ENCODE data around the gene SIL1.
A peak's percentile ranks its signal among the peaks of the same experiment; 100 is the strongest.

SIL1 gene

DNA sequence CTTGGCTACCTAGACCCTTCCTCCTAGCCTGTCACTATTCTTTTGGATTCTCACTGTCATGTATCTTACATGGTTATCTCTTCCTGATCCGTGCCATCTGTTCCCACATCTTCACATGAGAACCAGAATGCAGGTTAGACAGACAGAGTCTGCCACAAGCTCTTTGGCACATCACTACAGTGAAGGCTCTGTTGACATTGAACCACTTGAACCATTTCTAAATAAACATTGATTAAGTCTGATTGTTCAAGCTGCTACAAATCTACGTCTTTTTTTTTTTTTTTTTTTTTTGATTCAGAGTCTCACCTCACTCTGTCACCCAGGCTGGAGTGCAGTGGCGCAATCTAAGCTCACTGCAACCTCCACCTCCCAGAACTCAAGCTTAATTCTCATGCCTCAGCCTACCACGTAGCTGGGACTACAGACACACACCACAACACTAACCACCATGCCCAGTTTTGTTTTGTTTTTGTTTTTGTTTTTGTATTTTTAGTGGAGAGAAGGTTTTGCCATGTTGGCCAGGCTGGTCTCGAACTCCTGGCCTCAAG, 237.9 kb downstream of the SIL1 start:
- H3K27ac Mint-ChIP-seq: no peak overlapping the region
- DNase-seq (ENCODE audit: low spot score in 2 of 2): no peak
- ATAC-seq (ENCODE audit: low read depth): no peak
- no peak overlapping the region for H3K4me3 Mint-ChIP-seq
- no peaks in the 10 kb centered on the region for H3K27me3 Mint-ChIP-seq
- peaks cover 1% of the 10 kb centered on the region for H3K36me3 Mint-ChIP-seq
- peaks cover 2% of the 10 kb centered on the region for H3K4me1 Mint-ChIP-seq
- no peaks in the 10 kb centered on the region for H3K9me3 Mint-ChIP-seq

DNA sequence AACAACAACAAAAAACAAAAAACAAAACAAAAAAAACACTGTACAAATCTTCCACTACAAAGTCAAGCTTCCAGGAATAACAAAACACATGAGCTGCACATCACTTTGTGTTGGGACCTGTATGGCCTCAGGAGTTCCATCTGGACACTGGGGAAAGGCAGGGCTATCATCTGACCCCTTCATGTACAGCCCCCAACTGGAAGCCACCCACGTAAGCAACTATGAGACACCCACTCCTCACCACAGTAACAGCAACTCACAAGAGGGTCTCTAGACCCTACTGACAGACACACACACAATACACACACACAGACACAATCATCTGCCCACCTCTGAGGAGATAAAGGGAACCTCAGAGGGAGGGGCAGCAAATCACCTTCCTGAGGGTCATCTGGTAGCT, 241.4 kb downstream of the SIL1 start:
- ATAC-seq (ENCODE audit: low read depth) (no peak), DNase-seq (ENCODE audit: low spot score in 2 of 2) (no peak)
- Mint-ChIP-seq H3K4me1 (peaks cover 8% of the 10 kb centered on the region), H3K36me3 (peaks cover 1% of the 10 kb centered on the region), H3K9me3 (no peaks in the 10 kb centered on the region), H3K4me3 (no peak overlapping the region), H3K27me3 (no peaks in the 10 kb centered on the region), H3K27ac (no peak overlapping the region)

DNA sequence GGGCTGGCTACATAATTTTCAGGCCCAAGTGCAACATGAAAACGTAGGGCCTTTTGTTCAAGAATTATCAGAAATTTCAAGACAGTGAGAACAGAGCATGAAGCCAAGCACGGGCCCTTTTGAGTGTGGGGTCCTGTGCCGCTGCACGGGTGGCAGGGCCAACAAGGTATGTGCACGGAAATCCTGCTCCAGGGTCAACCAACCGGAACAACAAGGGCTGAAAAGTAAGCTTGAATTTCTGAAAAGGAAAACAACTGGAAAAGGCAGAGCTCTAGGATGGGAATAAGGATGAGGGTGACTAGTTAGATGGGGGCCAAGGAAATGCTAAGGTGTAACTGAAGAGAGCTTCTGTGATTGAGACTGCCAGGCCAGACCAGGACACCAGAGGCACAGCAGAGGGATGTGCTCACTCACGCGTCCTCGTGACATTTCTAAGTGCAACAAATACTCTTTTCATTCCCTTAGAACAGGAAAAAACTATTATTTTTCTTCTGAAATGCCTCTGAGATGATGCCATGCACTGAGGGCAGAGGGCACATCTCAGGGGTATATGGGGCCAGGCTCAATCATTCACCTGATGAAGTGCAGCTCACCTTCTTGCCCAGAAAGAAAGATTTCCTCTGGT, 242.4 kb downstream of the SIL1 start:
- no peaks in the 10 kb centered on the region for H3K9me3 Mint-ChIP-seq
- H3K4me1 Mint-ChIP-seq: peaks cover 8% of the 10 kb centered on the region

DNA sequence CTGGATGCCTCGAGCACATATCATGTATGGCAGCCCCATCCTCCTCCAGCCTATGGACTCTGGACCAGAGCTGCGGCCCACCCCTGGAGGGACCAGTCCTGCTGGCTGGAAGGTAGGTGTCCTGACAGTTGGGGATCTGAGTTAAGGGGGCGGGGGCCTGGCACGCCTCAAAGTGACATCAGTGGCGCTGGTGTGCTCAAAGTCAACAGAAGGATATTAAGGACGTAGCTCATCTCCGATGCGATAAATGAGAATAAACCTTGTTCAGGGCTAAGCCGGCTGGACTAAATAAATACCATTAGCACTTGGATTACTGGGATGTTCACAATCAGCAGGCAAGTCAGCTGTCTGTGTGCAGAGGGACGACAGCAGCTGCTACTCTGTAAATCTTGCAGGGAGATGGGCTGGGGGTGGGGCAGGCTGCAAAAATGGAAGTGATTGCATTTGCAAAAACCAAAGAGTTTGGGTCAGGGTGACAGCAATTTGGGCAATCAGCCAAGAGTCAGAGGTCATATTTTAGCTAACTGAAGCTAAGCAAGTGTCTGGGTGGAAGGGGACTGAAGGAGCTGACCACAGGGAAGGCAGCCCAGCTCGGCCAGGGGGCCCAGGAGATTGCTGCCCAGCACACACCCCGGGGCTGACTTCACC, 243.0 kb downstream of the SIL1 start:
- peaks cover 3% of the 10 kb centered on the region for H3K36me3 Mint-ChIP-seq
- H3K4me1 Mint-ChIP-seq: peaks cover 8% of the 10 kb centered on the region
- DNase-seq (ENCODE audit: low spot score in 2 of 2) (no peak), ATAC-seq (ENCODE audit: low read depth) (no peak)
- H3K9me3 Mint-ChIP-seq: no peaks in the 10 kb centered on the region
- H3K27me3 Mint-ChIP-seq: no peaks in the 10 kb centered on the region
- no peak overlapping the region for H3K4me3 Mint-ChIP-seq
- H3K27ac Mint-ChIP-seq: no peak overlapping the region

More for the DNA sequence above, 242.4 kb downstream of the SIL1 start:
- no peaks in the 10 kb centered on the region for H3K27me3 Mint-ChIP-seq
- ATAC-seq (ENCODE audit: low read depth) (no peak), DNase-seq (ENCODE audit: low spot score in 2 of 2) (no peak)
- H3K36me3 Mint-ChIP-seq: peaks cover 2% of the 10 kb centered on the region
- no peak overlapping the region for H3K27ac Mint-ChIP-seq
- H3K4me3 Mint-ChIP-seq: no peak overlapping the region

DNA sequence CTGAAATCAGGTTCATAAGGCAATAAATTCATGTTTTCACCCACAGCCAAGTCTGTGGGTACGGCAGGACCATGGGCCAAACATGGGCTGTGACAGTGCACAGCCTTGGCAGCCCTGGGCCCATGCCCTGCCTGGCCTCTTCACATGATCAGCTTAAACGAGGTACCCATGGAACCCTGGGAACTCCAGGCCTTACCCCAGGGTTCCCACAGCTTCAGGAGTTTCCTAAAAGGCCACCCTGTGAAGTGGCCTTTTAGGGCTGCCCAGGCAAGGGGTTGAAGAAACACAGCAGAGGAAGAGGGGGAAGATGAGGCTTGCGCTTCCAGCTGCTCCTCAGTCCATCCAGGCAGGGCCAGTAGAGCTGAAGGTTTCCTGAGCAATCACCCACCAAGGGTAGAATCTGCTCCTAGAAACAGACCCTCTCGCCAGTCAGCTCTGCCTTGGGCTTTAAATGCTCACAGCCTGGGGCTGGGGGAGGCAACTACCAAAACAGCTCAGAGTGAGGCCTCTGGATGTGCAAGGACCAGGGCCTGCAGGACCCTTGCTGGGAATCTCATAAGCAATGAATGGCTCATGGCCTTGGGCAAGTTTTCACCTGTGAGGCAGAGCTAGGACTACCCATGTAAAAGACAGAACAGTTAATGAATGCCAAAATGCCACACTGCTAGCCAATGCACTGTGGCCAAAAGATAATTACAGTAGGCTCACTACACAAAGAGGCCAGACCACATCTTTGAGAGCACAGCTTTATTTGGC, 243.7 kb downstream of the SIL1 start:
- Mint-ChIP-seq H3K4me1 (peaks cover 8% of the 10 kb centered on the region), H3K9me3 (no peaks in the 10 kb centered on the region), H3K36me3 (peaks cover 3% of the 10 kb centered on the region), H3K4me3 (no peak overlapping the region), H3K27ac (no peak overlapping the region), H3K27me3 (no peaks in the 10 kb centered on the region)
- DNase-seq (ENCODE audit: low spot score in 2 of 2) (no peak), ATAC-seq (ENCODE audit: low read depth) (no peak)

DNA sequence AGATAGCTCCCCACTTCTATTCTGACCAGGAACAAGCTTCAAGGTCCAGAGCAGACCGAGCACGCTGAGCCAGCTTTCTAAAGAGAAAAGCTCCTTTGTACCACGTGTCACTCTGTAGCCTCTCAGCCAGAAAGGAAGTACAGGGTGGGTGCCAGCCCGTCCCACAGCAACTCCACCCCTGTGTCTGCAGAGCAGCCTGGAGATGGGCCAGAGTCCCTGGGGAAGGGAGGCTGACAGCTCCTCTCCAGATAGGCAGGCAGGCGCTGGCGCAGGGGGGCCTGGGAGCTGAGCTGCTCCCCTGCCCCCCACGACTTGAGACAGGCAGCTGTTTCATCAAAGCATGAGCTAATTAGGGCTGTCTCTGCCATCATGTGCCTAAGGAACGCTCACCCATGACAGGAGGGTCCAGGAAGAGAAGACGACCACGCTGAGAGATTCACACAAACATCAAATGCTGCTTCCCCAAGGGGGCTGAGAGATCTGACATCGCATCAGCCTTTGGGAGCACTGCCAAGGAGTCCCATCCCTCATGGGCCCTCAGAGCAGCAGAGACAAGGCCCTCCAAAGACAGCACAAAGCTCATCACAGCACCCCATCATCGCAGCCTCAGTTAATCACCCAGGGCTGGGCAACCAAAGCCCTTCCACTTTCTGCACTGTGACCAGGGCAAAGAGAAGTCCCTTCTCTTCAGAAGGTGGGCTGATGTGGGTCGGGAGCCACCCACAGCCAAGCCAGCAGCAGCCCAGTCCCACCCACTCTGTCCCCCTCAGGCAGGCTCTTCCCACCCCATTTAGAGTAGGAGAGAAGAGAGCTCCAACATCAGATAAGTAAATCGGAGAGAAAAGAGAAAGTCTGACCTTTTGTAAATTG, 244.5 kb downstream of the SIL1 start:
- H3K36me3 Mint-ChIP-seq: peaks cover 4% of the 10 kb centered on the region
- no peaks in the 10 kb centered on the region for H3K27me3 Mint-ChIP-seq
- peak overlapping the region; percentile 35 for H3K27ac Mint-ChIP-seq
- H3K9me3 Mint-ChIP-seq: no peaks in the 10 kb centered on the region
- ATAC-seq (ENCODE audit: low read depth) (peak; percentile 78), DNase-seq (ENCODE audit: low spot score in 2 of 2) (no peak)
- H3K4me3 Mint-ChIP-seq: no peak overlapping the region
- peaks cover 8% of the 10 kb centered on the region for H3K4me1 Mint-ChIP-seq

DNA sequence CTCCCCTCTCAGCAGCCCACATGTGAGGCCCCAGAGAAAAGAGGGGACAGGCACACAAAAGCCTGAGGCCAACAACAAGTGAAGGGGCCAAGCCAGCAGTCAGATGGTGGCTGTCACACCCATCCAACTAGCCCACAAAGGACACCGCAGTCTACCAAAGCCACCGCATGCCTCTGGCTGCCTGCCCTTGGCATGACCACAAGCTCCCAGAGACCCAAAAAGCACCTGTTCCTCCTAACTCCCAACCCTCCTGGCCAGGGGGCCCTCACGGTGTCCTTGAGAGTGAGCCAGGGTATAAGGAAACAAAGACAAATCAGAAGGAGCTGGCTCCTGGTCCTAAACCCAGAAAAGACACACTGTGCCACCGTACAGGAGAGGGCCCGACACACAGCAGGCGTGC, 245.2 kb downstream of the SIL1 start:
- Mint-ChIP-seq H3K27ac (no peak overlapping the region), H3K27me3 (no peaks in the 10 kb centered on the region), H3K9me3 (no peaks in the 10 kb centered on the region), H3K4me3 (no peak overlapping the region), H3K4me1 (peaks cover 8% of the 10 kb centered on the region), H3K36me3 (peaks cover 8% of the 10 kb centered on the region)
- ATAC-seq (ENCODE audit: low read depth) (no peak), DNase-seq (ENCODE audit: low spot score in 2 of 2) (peak in 1 of 2 donors; percentile 13)

DNA sequence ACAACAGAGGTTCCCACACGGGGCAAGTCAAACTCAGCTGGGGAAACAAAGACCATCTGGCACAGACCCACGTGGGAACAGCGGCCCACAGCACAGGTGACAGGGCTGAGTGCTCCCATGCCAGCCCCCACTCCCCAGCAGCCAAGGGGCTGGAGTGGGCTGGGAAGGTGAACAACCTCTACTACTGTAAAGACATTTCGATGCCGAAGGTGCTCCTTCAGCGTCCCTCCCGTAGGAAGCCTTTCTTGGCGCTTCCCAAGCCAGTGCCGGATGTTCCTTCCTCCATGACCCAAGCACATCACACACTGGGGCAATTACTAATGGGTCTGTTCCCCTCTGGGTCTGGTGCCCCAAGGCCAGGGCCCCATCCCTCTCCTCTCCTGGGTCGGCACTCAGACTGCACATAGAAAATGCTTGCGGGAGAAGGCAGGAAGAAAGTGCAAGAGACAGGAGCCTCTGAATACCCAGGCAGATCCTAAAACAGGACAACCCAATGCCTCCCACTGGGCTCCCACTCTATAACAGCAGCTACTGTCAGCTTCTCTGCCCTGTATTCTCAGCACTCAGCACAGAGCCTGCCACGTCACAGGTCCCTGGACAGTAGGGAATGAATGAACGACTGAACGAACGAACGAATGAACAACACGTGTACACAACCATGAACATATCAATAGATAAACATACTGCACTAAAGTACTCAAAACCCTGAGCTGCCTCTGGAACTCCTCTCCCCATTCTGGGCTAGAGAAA, 246.0 kb downstream of the SIL1 start:
- no peak overlapping the region for H3K4me3 Mint-ChIP-seq
- H3K36me3 Mint-ChIP-seq: peaks cover 12% of the 10 kb centered on the region
- ATAC-seq (ENCODE audit: low read depth): no peak
- peaks cover 8% of the 10 kb centered on the region for H3K4me1 Mint-ChIP-seq
- no peak overlapping the region for H3K27ac Mint-ChIP-seq
- H3K27me3 Mint-ChIP-seq: no peaks in the 10 kb centered on the region
- no peak for DNase-seq (ENCODE audit: low spot score in 2 of 2)
- H3K9me3 Mint-ChIP-seq: no peaks in the 10 kb centered on the region

DNA sequence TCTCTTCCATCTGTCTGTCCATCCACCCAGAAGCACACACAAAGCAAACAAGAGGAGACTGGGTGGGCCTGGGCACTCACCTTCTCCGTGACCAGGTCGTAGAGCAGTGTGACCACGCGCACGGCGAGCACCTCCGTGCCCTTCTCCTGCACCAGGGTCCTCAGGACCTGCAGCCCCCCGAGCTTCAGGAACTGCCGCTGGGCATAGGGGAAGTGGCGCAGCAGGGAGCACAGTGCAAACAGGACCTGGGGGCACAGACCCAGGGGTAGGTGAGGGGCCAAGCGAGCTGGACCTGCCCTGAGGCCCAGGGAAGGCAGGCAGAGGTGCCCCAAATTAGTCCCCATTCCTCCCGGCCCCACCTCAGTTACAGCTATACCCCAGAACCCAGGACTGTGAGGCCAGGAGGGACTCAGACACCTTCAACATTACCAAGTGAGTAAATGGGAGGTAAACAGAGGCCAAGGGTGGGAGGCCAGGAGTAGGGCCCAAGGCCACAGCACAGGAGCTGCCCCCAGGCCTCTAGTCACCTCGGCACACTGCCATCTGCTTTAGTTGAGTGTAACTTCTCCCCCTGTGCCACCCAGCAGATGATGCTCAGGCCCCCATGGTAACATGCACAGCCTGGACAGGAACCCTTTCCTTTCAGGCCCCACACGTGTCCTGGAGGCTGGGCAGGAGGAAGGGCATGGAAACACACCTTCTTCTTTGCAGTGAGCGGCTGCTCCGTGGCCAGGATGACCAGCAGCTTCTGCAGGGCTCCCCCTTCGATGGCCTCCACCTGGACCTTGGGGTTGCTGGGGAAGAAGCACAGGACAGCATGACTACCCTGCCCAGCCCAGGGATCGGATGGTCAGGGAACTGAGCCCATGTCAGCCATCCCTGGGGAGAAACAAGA, 246.8 kb downstream of the SIL1 start:
- Mint-ChIP-seq H3K27me3 (no peaks in the 10 kb centered on the region), H3K4me3 (no peak overlapping the region), H3K9me3 (no peaks in the 10 kb centered on the region), H3K27ac (no peak overlapping the region), H3K36me3 (peaks cover 12% of the 10 kb centered on the region), H3K4me1 (peaks cover 5% of the 10 kb centered on the region)
- DNase-seq (ENCODE audit: low spot score in 2 of 2) (no peak), ATAC-seq (ENCODE audit: low read depth) (no peak)

DNA sequence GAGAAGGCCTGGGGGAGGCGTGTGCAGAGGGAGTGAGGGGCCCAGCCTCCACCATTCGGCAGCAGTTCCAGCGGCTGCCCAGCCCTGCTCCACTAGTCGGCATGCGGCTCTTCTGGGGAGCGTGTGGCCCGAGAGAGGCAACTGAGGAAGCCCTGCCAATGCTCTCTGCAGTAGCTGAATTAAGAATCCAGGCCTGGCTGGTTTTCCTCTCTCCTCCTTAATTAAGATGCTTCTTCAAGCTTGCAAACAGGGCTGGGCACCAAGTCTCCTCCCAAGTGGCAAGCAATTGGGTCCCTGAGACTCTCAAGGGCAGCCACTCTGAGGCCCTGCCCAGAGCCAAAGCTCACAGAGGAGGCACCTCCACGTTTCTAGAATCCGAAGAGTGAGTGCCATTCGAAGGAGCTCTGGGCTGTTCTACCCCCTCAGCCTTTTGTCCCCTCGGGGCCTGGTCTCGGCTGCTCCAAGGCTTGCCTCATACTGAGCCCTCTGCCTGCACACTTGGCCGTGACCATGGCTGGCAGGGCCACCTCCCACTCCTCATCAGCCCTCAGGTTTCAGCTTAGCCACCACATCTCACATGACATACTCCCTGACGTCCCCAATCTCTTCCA, 247.6 kb downstream of the SIL1 start:
- DNase-seq (ENCODE audit: low spot score in 2 of 2) (no peak), ATAC-seq (ENCODE audit: low read depth) (no peak)
- Mint-ChIP-seq H3K27me3 (no peaks in the 10 kb centered on the region), H3K4me3 (no peak overlapping the region), H3K9me3 (no peaks in the 10 kb centered on the region), H3K36me3 (peaks cover 12% of the 10 kb centered on the region), H3K4me1 (peaks cover 5% of the 10 kb centered on the region), H3K27ac (no peak overlapping the region)

DNA sequence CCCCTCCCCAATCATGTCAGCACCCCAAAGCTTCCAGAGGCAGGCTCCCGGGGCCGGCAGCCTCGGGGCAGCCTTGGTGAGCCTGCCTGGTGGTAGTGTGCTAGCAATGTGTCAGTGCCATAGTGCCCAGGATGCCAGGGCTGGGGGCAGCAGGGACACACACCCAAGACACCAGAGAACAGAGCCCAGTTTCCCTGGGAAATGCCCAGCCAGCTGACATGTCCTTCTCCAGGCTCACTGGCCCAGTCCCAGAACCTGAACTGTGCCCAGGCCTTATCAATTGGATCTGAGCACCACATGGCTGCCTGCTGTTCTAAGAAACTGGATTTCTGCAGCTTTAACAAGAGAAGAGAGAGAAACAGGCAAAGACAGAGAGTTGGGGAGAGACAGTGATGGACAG, 248.2 kb downstream of the SIL1 start:
- no peaks in the 10 kb centered on the region for H3K9me3 Mint-ChIP-seq
- no peak for ATAC-seq (ENCODE audit: low read depth)
- H3K36me3 Mint-ChIP-seq: peaks cover 16% of the 10 kb centered on the region
- no peak overlapping the region for H3K4me3 Mint-ChIP-seq
- H3K27ac Mint-ChIP-seq: no peak overlapping the region
- H3K4me1 Mint-ChIP-seq: peaks cover 7% of the 10 kb centered on the region
- no peaks in the 10 kb centered on the region for H3K27me3 Mint-ChIP-seq
- no peak for DNase-seq (ENCODE audit: low spot score in 2 of 2)

DNA sequence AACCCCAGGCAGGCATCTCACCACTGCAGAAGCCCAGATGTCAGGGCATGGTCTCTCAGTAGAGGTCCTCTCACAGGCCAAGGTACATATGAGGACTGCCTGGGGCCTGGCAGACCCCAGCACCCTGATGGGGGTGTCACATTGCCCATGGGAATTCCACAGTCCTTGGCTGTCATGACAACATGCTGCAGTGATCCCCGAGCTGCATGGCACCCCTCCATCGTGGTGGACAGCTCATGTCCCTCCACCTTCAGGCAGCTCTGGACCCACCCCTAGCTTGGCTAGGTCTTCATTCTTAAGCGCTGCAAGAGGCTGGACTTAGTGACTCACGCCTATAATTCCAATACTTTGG, 249.0 kb downstream of the SIL1 start:
- Mint-ChIP-seq H3K4me1 (peaks cover 7% of the 10 kb centered on the region), H3K27ac (no peak overlapping the region), H3K4me3 (no peak overlapping the region), H3K27me3 (no peaks in the 10 kb centered on the region), H3K36me3 (peaks cover 16% of the 10 kb centered on the region), H3K9me3 (no peaks in the 10 kb centered on the region)
- no peak for ATAC-seq (ENCODE audit: low read depth)
- no peak for DNase-seq (ENCODE audit: low spot score in 2 of 2)

Data from memory B cell (primary cell).